ENCODE data around the gene SYT15.
"Not testable (repeated sequence)": the region's sequence is repeated elsewhere in the genome, so short reads cannot be mapped to it uniquely, and the experiment has no call there.

Gene SYT15

GRCh38 chr10:46578474-46579178 lies at the start of gene SYT15:
SYT15 (plus strand) TSS chr10:46579128; CDS start chr10:46579169, 41 bp downstream.
- DNase-seq (ENCODE audit: low spot score); POLR2A ChIA-PET (ENCODE audit: low non-redundant PET); H3K27ac ChIP-seq; CTCF ChIA-PET: not testable (repeated sequence)

GRCh38 chr10:46529742-46530141 lies 49.2 kb upstream of the SYT15 start:
- POLR2A ChIA-PET (ENCODE audit: low non-redundant PET); DNase-seq (ENCODE audit: low spot score); H3K27ac ChIP-seq; CTCF ChIA-PET: not testable (repeated sequence)

DNA sequence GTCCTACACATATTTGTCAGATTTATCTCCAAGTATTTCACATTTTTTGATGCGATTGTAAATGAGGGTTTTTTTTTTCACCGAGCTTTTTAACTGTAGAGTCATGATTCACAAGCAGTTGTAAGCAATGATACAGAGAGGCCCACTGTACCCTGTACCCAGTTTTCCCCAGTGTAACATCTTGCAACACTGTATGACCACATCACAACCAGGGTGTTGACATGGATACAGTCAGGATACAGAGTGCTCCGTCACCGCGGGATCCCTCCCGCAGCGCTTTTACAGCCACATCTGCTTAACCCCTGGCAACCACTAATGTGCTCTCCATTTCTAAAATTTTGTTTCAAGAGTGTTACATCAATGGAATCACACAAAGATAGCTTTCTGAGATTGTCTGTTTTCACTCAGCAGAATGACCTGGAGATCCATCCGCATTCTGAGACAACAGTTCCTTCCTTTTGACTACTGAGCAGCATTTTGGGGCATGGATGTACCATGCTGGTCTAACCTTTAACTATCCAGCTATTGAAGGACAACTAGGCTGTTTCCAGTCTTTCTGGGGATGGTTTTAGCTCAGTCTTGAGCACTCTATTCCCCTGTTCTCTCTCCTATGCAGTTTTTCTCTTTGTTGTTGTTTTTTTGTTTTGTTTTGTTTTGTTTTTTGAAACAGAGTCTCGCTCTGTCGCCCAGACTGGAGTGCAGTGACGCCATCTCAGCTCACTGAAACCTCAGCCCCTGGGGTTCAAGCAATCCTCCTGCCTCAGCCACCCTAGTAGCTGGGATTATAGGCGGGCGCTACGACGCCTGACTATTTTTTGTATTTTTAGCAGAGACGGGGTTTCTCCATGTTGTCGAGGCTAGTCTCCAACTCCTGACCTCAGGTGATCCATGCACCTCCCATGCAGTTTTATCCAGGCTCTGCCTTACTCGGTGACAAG lies 48.4 kb upstream of the SYT15 start:
- no peak overlapping the region for H3K27ac ChIP-seq
- POLR2A ChIA-PET (ENCODE audit: low non-redundant PET) = no interaction called here
- TF ChIP-seq CTCF (conservative IDR thresholded peaks at IDR 0.05; ENCODE audit: low read depth) = no peak
- CTCF ChIA-PET = no interaction called here
- no peak for DNase-seq (ENCODE audit: low spot score)

DNA sequence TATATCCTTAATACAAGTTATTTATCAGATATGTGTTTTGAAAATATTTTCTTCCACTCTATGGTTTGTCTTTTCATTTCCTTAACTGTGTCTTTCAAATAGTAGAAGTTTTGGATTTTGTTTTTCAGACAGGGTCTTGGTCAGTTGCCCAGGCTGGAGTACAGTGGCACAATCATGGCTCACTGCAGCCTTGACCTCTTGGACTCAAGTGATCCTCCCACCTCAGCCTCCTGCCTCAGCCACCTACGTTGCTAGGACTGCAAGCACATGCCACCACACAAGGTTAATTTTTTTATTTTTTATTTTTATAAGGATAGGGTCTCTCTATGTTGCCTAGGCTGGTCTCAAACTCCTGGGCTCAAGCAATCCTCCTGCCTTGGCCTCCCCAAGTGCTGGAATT lies 46.7 kb upstream of the SYT15 start:
- CTCF ChIA-PET; POLR2A ChIA-PET (ENCODE audit: low non-redundant PET); DNase-seq (ENCODE audit: low spot score); H3K27ac ChIP-seq: not testable (repeated sequence)

DNA sequence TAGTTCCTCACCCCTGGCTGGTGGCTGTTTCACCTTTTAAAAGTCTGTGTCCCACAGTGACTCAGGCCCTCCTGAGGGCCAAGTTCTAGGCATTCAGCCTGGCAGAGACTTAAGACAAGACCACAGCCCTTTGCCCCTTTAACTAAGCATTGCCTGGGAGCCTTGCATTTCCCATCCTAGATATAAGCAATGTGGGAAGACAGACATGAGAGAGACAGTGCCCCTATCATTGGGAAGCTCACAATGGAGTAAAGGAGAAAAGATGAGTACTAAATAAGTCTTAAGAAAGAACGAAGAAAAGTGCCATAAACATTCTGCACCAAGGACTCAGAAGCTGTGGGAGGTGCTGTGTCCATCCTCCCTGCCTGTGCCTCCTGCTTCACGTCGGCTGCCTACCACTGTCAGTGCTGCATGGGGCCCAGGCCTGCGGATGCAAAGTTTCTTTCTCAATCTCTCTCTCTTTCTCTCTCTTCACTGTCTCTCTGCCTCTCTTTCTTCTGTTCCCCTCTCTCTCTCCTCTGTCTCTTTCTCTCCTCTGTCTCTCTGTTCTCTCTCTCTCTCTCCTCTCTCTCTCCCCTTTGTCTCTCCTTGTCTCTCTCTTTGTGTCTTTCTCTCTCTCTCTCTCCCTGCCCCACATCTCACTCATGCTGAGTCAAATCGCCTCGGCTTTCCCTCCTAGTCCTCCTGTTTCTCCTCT lies 44.0 kb upstream of the SYT15 start:
- ChIA-PET POLR2A (ENCODE audit: low non-redundant PET) (interaction anchor here (1.1 kb wide), 1 partner anchor 18 kb away, joined by 3 read pairs; no protein-coding TSS in a partner anchor), CTCF (no interaction called here)
- H3K27ac ChIP-seq = no peak overlapping the region
- DNase-seq (ENCODE audit: low spot score) = no peak
- no peak for TF ChIP-seq CTCF (conservative IDR thresholded peaks at IDR 0.05; ENCODE audit: low read depth)

- ChIA-PET POLR2A (ENCODE audit: low non-redundant PET) (no interaction called here), CTCF (interaction anchor here (0.6 kb wide), 1 partner anchor 9 kb away, joined by 3 read pairs; no protein-coding TSS in a partner anchor)
- no peak for TF ChIP-seq CTCF (conservative IDR thresholded peaks at IDR 0.05; ENCODE audit: low read depth)
- DNase-seq (ENCODE audit: low spot score) = no peak
- no peak overlapping the region for H3K27ac ChIP-seq
Measured at GRCh38 chr10:46536171-46536570, 42.8 kb upstream of the SYT15 start.

GRCh38 chr10:46536781-46537180 lies 42.1 kb upstream of the SYT15 start:
- DNase-seq (ENCODE audit: low spot score) = no peak
- no peak for TF ChIP-seq CTCF (conservative IDR thresholded peaks at IDR 0.05; ENCODE audit: low read depth)
- H3K27ac ChIP-seq = no peak overlapping the region
- ChIA-PET POLR2A (ENCODE audit: low non-redundant PET) (no interaction called here), CTCF (interaction anchor here (0.6 kb wide), 1 partner anchor 8 kb away, joined by 3 read pairs; no protein-coding TSS in a partner anchor)
